ENCODE results near the gene PDS5B. TPM values are rescaled to one million over a fixed set of nuclear protein-coding genes. Genes with fewer than 3 reads are reported as not detected.

Gene PDS5B
- total and polyA plus RNA-seq, 10 of the 15 experiments (the other 5 are each of a cell fraction or from before 2014, with no cell fraction given): 15.4 to 55.3 (median 30.7) TPM

GRCh38 chr13:32586080-32586900 is at the start of gene PDS5B (continued):
- TF ChIP-seq CTCF (IDR thresholded peaks at IDR 0.05 in 2 of 3, conservative IDR thresholded peaks at IDR 0.05 in 1 of 3; ENCODE audit: control insufficient read depth in 2 of 3, extremely low read depth in 1 of 3, insufficient read depth in 1 of 3, low read depth in 3 of 3, low read length in 3 of 3) (peak; percentile 68 to 96 (median 69); a peak in 4 of 6 replicates), ATF3 (IDR thresholded peaks at IDR 0.05; ENCODE audit: borderline replicate concordance, extremely low read depth, low read depth, low read length) (no peak), TCF12 (IDR thresholded peaks at IDR 0.05; ENCODE audit: low read depth, low read length) (peak; percentile 44; the same call in 1 of the 2 replicates), E2F4 (IDR thresholded peaks at IDR 0.05; ENCODE audit: low read depth, low read length) (peak; percentile 66), HDAC6 (IDR thresholded peaks at IDR 0.05; ENCODE audit: unreplicated experiment) (no peak), NKRF (conservative IDR thresholded peaks at IDR 0.05) (peak; percentile 48; the same call in 1 of the 2 replicates), IKZF2 (IDR thresholded peaks at IDR 0.05) (0 out of 4 replicates have a peak, but pooled peaks of 1 of the 2 experiments have one; percentile 33), BRCA1 (IDR thresholded peaks at IDR 0.05; ENCODE audit: low read depth, low read length) (no peak), NFYB (IDR thresholded peaks at IDR 0.05; ENCODE audit: insufficient read depth, low read depth, low read length) (peak; percentile 60; the same call in 1 of the 2 replicates), STAT3 (IDR thresholded peaks at IDR 0.05; ENCODE audit: low read depth, low read length) (no peak), EZH2 (IDR thresholded peaks at IDR 0.05; ENCODE audit: borderline replicate concordance, control insufficient read depth, low read depth, low read length) (no peak), CEBPZ (IDR thresholded peaks at IDR 0.05; ENCODE audit: low read depth, low read length) (no peak), USF2 (IDR thresholded peaks at IDR 0.05; ENCODE audit: borderline replicate concordance, low read depth, low read length) (no peak), NFYA (IDR thresholded peaks at IDR 0.05; ENCODE audit: borderline replicate concordance, low read depth, low read length) (no peak), ELK1 (IDR thresholded peaks at IDR 0.05; ENCODE audit: low read depth, low read length) (no peak), PML (IDR thresholded peaks at IDR 0.05; ENCODE audit: low read length) (no peak)

Data from GM12878 (cell line).